H9 (cell line): ENCODE data around the gene SFMBT1. TPM values are rescaled to one million over a fixed set of nuclear protein-coding genes. Genes with fewer than 3 reads are reported as not detected.

Source experiments
- DNase-seq: peaks from one replicate; pipeline ENCODE4 v3.0.0-alpha.2; 2017
- H2AFZ ChIP-seq: one replicate; pipeline ENCODE4 v1.6.1; 2013; ENCODE audit warnings: mild to moderate bottlenecking, low read length, control low read depth, moderate library complexity
- H2AK5ac ChIP-seq: 2 replicates; pipeline ENCODE4 v1.6.1; 2013; ENCODE audit warnings: low read length, control low read depth, mixed read lengths; ENCODE audit not compliant: insufficient read length
- H2BK120ac ChIP-seq: one replicate; pipeline ENCODE4 v1.6.1; 2013; ENCODE audit warnings: low read depth, mild to moderate bottlenecking, low read length, control low read depth, inconsistent platforms; ENCODE audit not compliant: poor library complexity, severe bottlenecking
- H2BK12ac ChIP-seq: 2 replicates; pipeline ENCODE4 v1.6.1; 2013; ENCODE audit warnings: low read length, control low read depth, mixed read lengths, low read depth; ENCODE audit not compliant: insufficient read length
- H2BK15ac ChIP-seq: 2 replicates; pipeline ENCODE4 v1.6.1; 2013; ENCODE audit warnings: low read depth, low read length, control low read depth
- H2BK20ac ChIP-seq: one replicate; pipeline ENCODE4 v1.6.1; 2013; ENCODE audit warnings: low read depth, mild to moderate bottlenecking, low read length, control low read depth, inconsistent platforms; ENCODE audit not compliant: poor library complexity, severe bottlenecking
- H2BK5ac ChIP-seq: 2 replicates; pipeline ENCODE4 v1.6.1; 2013; ENCODE audit warnings: low read length, control low read depth, mixed read lengths; ENCODE audit not compliant: insufficient read length
- H3K14ac ChIP-seq: 2 replicates; pipeline ENCODE4 v1.6.1; 2013; ENCODE audit warnings: low read length, control low read depth; ENCODE audit not compliant: insufficient read depth
- H3K18ac ChIP-seq: 2 replicates; pipeline ENCODE4 v1.6.1; 2013; ENCODE audit warnings: low read depth, mild to moderate bottlenecking, mixed read lengths, low read length, control low read depth; ENCODE audit not compliant: insufficient read length
- H3K23ac ChIP-seq: 2 replicates; pipeline ENCODE4 v1.6.1; 2013; ENCODE audit warnings: low read length, control low read depth, mixed read lengths, low read depth; ENCODE audit not compliant: insufficient read length
- H3K23me2 ChIP-seq: 2 replicates; pipeline ENCODE4 v1.6.1; 2013; ENCODE audit warnings: low read depth, mild to moderate bottlenecking, mixed read lengths, low read length, control low read depth; ENCODE audit not compliant: insufficient read length, poor library complexity, severe bottlenecking
- H3K27ac ChIP-seq: 2 replicates; pipeline ENCODE4 v1.5.1; 2013; ENCODE audit warnings: low read length, control low read depth, mixed read lengths, low read depth; ENCODE audit not compliant: insufficient read length
- H3K27me3 ChIP-seq: 2 replicates; pipeline ENCODE4 v1.6.1; 2013; ENCODE audit warnings: low read length, control low read depth, inconsistent platforms; ENCODE audit not compliant: insufficient read depth
- H3K4ac ChIP-seq: 2 replicates; pipeline ENCODE4 v1.6.1; 2013; ENCODE audit warnings: low read depth, mild to moderate bottlenecking, control low read depth, inconsistent platforms, low read length, moderate library complexity
- H3K4me1 ChIP-seq: 2 replicates; pipeline ENCODE4 v1.6.1; 2013; ENCODE audit warnings: low read length, control low read depth, inconsistent platforms; ENCODE audit not compliant: insufficient read depth
- H3K4me2 ChIP-seq: 2 replicates; pipeline ENCODE4 v1.6.1; 2013; ENCODE audit warnings: low read length, control low read depth, mixed read lengths; ENCODE audit not compliant: insufficient read length, insufficient read depth
- H3K56ac ChIP-seq: 2 replicates; pipeline ENCODE4 v1.6.1; 2013; ENCODE audit warnings: low read depth, mild to moderate bottlenecking, mixed read lengths, low read length, control low read depth; ENCODE audit not compliant: insufficient read length
- H3K79me1 ChIP-seq: 2 replicates; pipeline ENCODE4 v1.6.1; 2013; ENCODE audit warnings: low read depth, mild to moderate bottlenecking, moderate library complexity, low read length, control low read depth, inconsistent platforms; ENCODE audit not compliant: insufficient read depth, poor library complexity, severe bottlenecking
- H3K79me2 ChIP-seq: 2 replicates; pipeline ENCODE4 v1.6.1; 2013; ENCODE audit warnings: low read length, control low read depth, inconsistent platforms; ENCODE audit not compliant: insufficient read depth
- H3K9ac ChIP-seq: 2 replicates; pipeline ENCODE4 v1.6.1; 2013; ENCODE audit warnings: low read length, control low read depth, mixed read lengths; ENCODE audit not compliant: insufficient read length; ENCODE audit errors: extremely low read depth
- H3K9me3 ChIP-seq: one replicate; pipeline ENCODE4 v1.6.1; 2013; ENCODE audit warnings: low read depth, low read length, inconsistent platforms; ENCODE audit not compliant: control insufficient read depth
- H3T11ph ChIP-seq: one replicate; pipeline ENCODE4 v1.6.1; 2013; ENCODE audit warnings: mild to moderate bottlenecking, low read length, control low read depth, inconsistent platforms
- H4K20me1 ChIP-seq: one replicate; pipeline ENCODE4 v1.6.1; 2013; ENCODE audit not compliant: control insufficient read depth, insufficient read length, insufficient read depth
- H4K5ac ChIP-seq: 2 replicates; pipeline ENCODE4 v1.6.1; 2013; ENCODE audit warnings: low read depth, mild to moderate bottlenecking, mixed read lengths, low read length, control low read depth; ENCODE audit not compliant: insufficient read length
- H4K8ac ChIP-seq: replicated peaks from 2 replicates; pipeline ENCODE4 v1.6.1; 2013; ENCODE audit warnings: low read length, control low read depth, mixed read lengths, low read depth; ENCODE audit not compliant: insufficient read length
- H4K91ac ChIP-seq: 2 replicates; pipeline ENCODE4 v1.6.1; 2013; ENCODE audit warnings: low read depth, mild to moderate bottlenecking, moderate library complexity, mixed read lengths, low read length, control low read depth; ENCODE audit not compliant: insufficient read length
- H3K27ac Mint-ChIP-seq, 3 experiments: 2 replicates in 2 of 3; 3 replicates in 1 of 3; pipeline ENCODE4 v1.8.0; 2020 to 2021; ENCODE audit warnings: mixed read lengths in 3 of 3, mild to moderate bottlenecking in 1 of 3, moderate library complexity in 1 of 3
- H3K27me3 Mint-ChIP-seq: 2 replicates; pipeline ENCODE4 v1.8.0; 2021; ENCODE audit warnings: low read depth, mild to moderate bottlenecking, moderate library complexity, mixed read lengths
- H3K36me3 Mint-ChIP-seq, 3 experiments: 2 replicates in 2 of 3; 3 replicates in 1 of 3; pipeline ENCODE4 v1.8.0; 2020 to 2021; ENCODE audit warnings: low read depth in 3 of 3, mixed read lengths in 3 of 3; ENCODE audit not compliant: insufficient read depth in 1 of 3
- H3K4me1 Mint-ChIP-seq, 2 experiments: 2 replicates each; pipeline ENCODE4 v1.8.0; 2020; ENCODE audit warnings: mixed read lengths in 2 of 2
- H3K4me3 Mint-ChIP-seq, 2 experiments: 2 replicates in 1 of 2; 3 replicates in 1 of 2; pipeline ENCODE4 v1.8.0; 2020 to 2021; ENCODE audit warnings: mild to moderate bottlenecking in 2 of 2, mixed read lengths in 2 of 2, moderate library complexity in 1 of 2
- H3K9me3 Mint-ChIP-seq, 2 experiments: 2 replicates in 1 of 2; 3 replicates in 1 of 2; pipeline ENCODE4 v1.8.0; 2020; ENCODE audit warnings: mild to moderate bottlenecking in 2 of 2, mixed read lengths in 2 of 2, moderate library complexity in 1 of 2
- WGBS: extraction: QIAGEN DNeasy Blood & Tissue Kit; methylation state at CpG from one replicate; pipeline ENCODE4 v1.1.7; 2013; ENCODE audit warnings: missing lambda C conversion rate, low lambda C conversion rate, mixed read lengths; ENCODE audit not compliant: insufficient read length; ENCODE audit errors: extremely low coverage; 5-methylcytosine and 5-hydroxymethylcytosine counted together
- total RNA-seq: library from RNA; stranded (reverse); gene quantifications from 2 replicates; pipeline ENCODE4 v1.2.1, GENCODE V29; 2021
- TF ChIP-seq, protein P1 (sequence below): fragments of 200-600 bp; sonication (generic); conservative IDR thresholded peaks from 3 replicates; pipeline ENCODE4 v1.8.0; 2021; ENCODE audit warnings: antibody characterized with exemption, mild to moderate bottlenecking

SFMBT1 gene
- total RNA-seq, 1 experiment from 2014 or later = 15.3 TPM

GRCh38 chr3:52879090-52879489 is 166.8 kb downstream of the SFMBT1 start:
- Histone ChIP-seq H4K5ac (no peak overlapping the region), H3K9ac (no peak overlapping the region), H3T11ph (no peak overlapping the region), H4K91ac (no peak overlapping the region), H2AK5ac (no peak overlapping the region), H2BK20ac (no peak overlapping the region), H2BK5ac (no peak overlapping the region), H3K79me2 (no peaks in the 10 kb centered on the region), H2BK120ac (no peak overlapping the region), H4K8ac (no peak overlapping the region), H4K20me1 (no peaks in the 10 kb centered on the region), H3K14ac (no peak overlapping the region), H2BK15ac (no peak overlapping the region), H3K9me3 (no peaks in the 10 kb centered on the region), H3K56ac (no peak overlapping the region), H3K23me2 (no peaks in the 10 kb centered on the region), H3K4me1 (no peaks in the 10 kb centered on the region; the same call in 1 of the 2 replicates), H2BK12ac (no peak overlapping the region), H3K4me2 (no peak overlapping the region), H3K27ac (no peak overlapping the region), H3K18ac (no peak overlapping the region), H3K79me1 (no peaks in the 10 kb centered on the region), H3K4ac (no peak overlapping the region), H2AFZ (no peak overlapping the region), H3K27me3 (no peaks in the 10 kb centered on the region), H3K23ac (no peak overlapping the region)
- Mint-ChIP-seq H3K4me1 (peaks cover 14 to 15% of the 10 kb centered on the region in 2 experiments), H3K4me3 (no peak overlapping the region), H3K36me3 (peaks cover 0 to 2% (median 0%) of the 10 kb centered on the region in 3 experiments; a peak in 2 of 7 replicates), H3K27ac (peak overlapping the region in 1 of 3 experiments; percentile 27; a peak in 1 of 7 replicates), H3K27me3 (no peaks in the 10 kb centered on the region), H3K9me3 (no peaks in the 10 kb centered on the region)
- TF ChIP-seq, protein P1, sequence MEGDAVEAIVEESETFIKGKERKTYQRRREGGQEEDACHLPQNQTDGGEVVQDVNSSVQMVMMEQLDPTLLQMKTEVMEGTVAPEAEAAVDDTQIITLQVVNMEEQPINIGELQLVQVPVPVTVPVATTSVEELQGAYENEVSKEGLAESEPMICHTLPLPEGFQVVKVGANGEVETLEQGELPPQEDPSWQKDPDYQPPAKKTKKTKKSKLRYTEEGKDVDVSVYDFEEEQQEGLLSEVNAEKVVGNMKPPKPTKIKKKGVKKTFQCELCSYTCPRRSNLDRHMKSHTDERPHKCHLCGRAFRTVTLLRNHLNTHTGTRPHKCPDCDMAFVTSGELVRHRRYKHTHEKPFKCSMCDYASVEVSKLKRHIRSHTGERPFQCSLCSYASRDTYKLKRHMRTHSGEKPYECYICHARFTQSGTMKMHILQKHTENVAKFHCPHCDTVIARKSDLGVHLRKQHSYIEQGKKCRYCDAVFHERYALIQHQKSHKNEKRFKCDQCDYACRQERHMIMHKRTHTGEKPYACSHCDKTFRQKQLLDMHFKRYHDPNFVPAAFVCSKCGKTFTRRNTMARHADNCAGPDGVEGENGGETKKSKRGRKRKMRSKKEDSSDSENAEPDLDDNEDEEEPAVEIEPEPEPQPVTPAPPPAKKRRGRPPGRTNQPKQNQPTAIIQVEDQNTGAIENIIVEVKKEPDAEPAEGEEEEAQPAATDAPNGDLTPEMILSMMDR = peak; percentile 55
- no CpG with 5 or more reads among the region's 4 CpGs for WGBS
- peak; percentile 42 for DNase-seq
